Superior temporal gyrus (tissue), 1 donor: ENCODE measurements around the gene EFCAB6.

Experiments used
- DNase-seq: peaks from one replicate; pipeline ENCODE4 v3.0.0-alpha.2; 2016; ENCODE audit errors: extremely low spot score

EFCAB6 gene

GRCh38 chr22:43642319-43643206, 169.5 kb downstream of the EFCAB6 start:
- DNase-seq: no peak

GRCh38 chr22:43639228-43639948, 172.7 kb downstream of the EFCAB6 start:
- no peak for DNase-seq

GRCh38 chr22:43637275-43638260, 174.5 kb downstream of the EFCAB6 start:
- DNase-seq: no peak

GRCh38 chr22:43636086-43636485, 176.0 kb downstream of the EFCAB6 start:
- DNase-seq: no peak

- DNase-seq: no peak
Observed at GRCh38 chr22:43635101-43635500, 177.0 kb downstream of the EFCAB6 start.

- no peak for DNase-seq
Observed at GRCh38 chr22:43634316-43634715, 177.8 kb downstream of the EFCAB6 start.

GRCh38 chr22:43633631-43634285, 178.3 kb downstream of the EFCAB6 start:
- DNase-seq: no peak

- DNase-seq: no peak
Observed at GRCh38 chr22:43631846-43632245, 180.3 kb downstream of the EFCAB6 start.

- DNase-seq: no peak
Observed at GRCh38 chr22:43631201-43631600, 180.9 kb downstream of the EFCAB6 start.

GRCh38 chr22:43630451-43630850, 181.7 kb downstream of the EFCAB6 start:
- DNase-seq: no peak

GRCh38 chr22:43628250-43628649, 183.9 kb downstream of the EFCAB6 start:
- DNase-seq: no peak

- no peak for DNase-seq
Observed at GRCh38 chr22:43627485-43628213, 184.5 kb downstream of the EFCAB6 start.

- no peak for DNase-seq
Observed at GRCh38 chr22:43625242-43625641, 186.9 kb downstream of the EFCAB6 start.

GRCh38 chr22:43624144-43624998, 187.7 kb downstream of the EFCAB6 start:
- no peak for DNase-seq

- DNase-seq: no peak
Observed at GRCh38 chr22:43622886-43623285, 189.2 kb downstream of the EFCAB6 start.

GRCh38 chr22:43620197-43620596, 191.9 kb downstream of the EFCAB6 start:
- DNase-seq: no peak

GRCh38 chr22:43618517-43618916, 193.6 kb downstream of the EFCAB6 start:
- DNase-seq: no peak

- no peak for DNase-seq
Observed at GRCh38 chr22:43616645-43617044, 195.5 kb downstream of the EFCAB6 start.

- DNase-seq: no peak
Observed at GRCh38 chr22:43600265-43600664, 211.8 kb downstream of the EFCAB6 start.

- peak; percentile 47 for DNase-seq
Observed at GRCh38 chr22:43592476-43592875, 219.6 kb downstream of the EFCAB6 start.
